HG03108 (cell line): ENCODE data around the gene AHRR.
A peak's percentile ranks its signal among the peaks of the same experiment; 100 is the strongest.

Source experiments
- ATAC-seq: cut with Tn5 transposase; IDR thresholded peaks from one replicate; pipeline ENCODE4 v1.9.1; 2021; ENCODE audit warnings: moderate library complexity; ENCODE audit not compliant: unreplicated experiment

AHRR gene

DNA sequence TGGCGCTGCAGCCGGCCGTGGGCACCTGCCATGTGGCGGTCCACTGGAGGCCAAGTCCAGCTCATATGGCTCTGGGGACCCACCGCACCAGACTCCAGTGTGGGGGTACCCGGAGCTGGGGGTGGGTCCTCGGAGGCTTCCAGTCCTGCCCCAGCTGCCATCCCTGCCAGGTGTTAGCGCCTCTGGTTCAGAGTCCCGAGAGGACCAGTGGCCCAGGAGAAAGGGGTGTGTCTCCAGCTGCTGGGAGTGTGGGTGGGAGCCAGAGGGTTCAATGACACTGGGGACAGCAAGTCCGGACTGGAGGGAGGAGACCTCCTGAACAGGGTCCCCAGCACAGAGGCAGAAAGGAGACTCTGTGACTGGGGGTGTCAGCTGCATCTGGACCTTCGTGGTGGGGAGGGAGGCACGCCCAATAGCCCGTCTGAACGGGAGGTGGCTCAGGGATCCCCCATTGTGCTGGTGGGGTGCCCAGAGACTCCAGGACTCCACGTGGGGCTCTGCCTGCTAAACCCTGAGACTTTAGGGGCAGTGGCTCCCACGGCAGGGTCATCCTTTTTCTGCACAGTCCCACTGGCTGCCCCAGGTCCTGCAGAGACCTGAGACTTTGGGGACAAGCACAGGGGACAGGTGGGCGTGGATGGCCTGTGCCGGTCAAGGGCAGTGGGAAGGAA lies 2.4 kb upstream of the AHRR start:
- ATAC-seq, result no peak

DNA sequence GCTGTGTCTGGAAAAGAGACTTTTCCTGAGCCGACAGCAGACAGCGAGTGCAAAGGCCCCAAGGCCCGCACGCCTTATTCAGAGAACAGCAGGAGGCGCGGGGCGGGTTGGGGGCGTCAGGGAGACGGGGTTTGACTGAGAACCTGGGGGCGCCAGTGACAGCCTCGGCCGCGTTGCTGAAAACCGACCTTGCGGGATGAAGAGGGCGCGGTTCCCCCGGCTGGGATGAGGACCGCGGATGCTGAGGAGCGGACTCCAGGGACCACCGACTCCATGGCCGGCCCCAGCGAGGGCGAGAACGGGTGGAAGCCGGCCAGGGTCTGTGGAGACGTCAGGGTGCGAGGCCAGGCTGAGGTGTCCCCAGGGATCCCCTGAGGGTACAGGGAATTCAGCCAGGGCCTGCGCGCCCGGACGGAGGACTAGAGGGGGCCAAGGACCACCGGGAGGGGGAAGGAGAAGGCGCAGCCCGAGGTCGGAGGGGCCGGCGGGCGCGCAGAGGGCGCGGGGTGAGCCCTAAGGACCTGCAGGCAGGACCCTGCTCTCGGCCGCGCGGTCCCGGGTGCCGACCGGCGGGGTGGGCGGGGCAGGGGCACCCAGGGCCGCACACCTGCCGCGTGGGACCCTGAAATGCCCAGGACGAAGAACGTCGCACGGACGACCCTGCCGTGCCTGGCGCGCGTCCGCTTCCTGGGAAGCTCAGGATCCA lies 837 bp upstream of the AHRR start:
- ATAC-seq, result no peak

DNA sequence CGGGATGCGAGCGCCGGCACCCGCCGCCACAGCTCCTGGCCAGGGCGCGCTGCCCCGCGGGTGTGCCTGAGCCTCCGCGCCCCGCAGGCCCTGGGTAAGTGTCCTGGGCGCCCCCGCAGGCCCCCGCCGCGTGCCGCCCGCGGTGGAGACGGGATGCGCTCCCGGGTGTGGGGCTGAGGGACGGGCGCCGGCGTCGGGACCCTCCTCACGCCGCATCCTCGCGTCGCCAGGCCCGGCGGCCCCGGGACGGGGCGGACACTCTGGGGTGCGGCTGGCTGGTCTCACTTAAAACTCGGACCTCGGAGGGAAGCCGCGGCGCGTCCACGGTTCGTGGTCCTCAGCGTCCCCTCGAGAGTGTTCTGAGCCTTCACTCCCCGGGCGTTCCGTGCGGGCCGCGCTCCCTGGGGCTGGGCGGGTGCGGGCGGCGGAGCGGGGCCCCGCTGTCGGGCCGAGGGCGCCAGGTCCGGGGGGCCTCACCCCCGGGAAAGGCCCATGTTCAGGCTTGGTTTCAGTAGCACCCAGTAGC lies 275 bp downstream of the AHRR start:
- no peak for ATAC-seq

DNA sequence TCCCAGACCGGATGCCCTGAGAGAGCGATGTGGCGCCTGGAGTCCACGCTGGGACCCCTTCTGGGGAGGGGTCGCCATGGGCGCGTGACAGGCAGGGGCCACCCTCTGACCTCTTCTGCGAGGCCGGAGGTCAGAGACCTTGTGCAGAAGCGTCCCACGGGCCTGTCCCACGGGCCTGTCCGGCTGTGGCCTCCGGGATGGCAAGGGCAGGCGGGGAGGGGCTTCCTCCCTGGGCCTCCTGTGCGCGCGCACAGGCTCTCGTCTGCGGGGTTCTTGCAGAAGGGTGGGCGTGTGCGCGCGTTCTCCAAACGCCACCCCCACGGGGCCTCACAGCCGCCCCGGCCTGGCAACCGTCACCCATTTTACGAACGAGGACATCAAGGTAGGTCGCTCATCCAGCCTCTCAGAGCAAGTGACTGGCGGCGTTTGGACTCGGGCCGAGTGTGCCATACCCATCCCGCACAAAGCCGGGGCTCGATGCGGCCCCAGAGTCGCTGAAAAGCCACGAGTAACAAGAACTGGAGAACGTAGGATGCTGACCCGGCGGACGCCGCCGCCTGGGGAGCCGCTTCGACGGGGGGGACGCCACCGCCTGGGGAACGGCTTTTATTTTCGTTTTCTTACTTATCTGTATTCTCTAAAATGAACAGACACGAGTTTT lies 897 bp downstream of the AHRR start:
- peak; percentile 3 for ATAC-seq

DNA sequence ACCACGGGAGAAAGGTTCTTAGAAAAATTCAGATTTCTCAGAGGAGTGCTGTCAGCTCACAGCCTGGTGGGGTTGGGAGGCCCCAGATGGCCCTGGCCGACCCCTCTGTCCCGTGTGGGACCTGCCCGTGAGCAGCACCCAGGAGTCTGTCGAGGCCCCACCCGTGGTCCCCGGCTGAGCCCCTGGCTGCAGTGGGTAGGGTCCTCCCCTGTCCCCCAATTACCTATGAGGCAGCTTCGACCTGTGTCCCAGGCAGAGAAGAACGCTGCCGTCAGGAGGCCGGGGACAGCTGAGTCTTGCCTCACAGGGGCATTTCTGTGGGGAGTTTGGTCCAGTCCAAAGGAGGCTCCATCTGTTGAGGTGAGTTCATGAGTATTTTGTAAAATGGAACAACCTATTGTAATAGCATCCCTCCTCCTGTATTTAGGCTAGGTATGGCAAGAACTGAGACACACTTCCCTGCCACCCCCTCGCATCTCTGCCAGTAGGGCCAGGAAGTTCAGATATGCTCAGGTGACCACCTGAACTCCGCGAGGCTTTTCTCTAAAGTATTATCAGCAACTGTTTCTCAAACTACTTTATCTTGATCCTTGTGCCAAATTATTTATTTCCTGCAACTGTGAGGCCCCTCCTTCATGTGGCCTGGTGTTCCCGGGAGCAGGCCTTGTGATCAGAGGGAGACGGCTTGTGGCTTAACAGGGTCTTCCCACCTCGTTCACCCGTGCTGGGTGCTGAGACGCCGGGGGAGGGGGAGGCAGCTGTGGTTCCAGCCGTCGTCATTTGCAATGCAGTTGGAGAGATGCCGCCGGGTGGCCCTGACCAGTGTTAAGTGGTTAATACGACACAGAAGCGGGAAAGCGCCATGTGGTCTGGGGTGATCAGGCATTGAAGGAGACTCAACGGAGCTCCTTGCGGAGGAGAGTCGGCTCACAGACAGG lies 1.7 kb downstream of the AHRR start:
- ATAC-seq, result no peak

DNA sequence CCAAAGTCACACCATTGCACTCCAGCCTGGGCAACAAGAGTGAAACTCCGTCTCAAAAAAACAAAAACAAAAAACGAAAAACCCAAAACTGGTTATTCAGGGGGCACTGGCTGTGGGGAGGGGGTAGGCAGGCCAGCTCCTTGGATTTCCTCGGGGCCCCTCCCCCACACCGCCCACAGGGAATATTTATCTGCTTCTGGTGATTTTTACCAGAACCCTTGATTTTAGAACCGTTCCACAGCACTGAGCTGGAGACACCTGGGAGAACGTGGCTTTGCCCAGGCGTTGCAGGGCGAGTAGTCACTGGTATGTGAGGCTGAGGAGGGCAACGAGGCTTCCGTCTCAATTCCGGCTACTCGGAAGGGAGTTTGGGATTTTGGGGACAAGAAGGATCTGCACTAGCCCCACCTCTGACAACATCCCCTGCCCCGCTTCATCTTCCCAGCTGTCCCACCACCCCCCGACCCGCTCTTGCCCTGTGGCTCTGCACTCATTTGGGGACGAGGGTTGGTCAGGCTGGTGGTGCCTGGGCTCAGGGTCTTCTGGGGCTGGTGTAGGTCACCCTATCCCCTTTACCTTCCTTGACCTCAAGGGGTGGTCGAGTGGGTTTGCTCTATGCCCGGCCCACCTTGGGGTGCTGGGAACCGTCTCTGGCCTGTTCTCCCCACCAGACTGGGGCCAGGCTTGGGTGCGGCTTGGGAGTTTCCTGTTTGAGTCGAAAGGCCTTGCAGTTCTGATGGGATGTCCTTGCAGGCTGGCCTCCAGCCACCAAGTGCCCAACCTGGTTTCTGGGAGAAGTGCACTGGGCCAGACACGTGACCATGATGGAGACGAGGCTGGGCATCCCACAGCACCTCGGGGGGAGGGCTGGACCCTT lies 3.5 kb downstream of the AHRR start:
- no peak for ATAC-seq

DNA sequence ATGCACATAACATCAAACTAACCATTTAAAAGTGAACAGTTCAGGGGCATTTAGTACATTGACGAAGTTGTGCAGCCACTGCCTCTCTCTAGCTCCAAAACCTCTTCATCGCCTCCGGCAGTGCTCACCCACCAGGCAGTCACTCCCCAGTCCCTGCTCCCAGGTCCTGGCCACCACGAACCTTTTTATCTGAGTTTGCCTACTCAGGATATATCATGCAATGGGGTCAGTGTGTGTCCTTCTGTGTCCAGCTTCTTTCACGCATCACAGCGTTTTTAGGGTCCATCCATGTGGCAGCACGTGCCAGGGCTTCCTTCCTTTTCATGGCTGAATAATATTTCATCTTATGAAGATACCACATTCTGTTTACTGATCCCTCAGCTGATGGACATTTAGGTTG lies 4.6 kb downstream of the AHRR start:
- ATAC-seq, result no peak

DNA sequence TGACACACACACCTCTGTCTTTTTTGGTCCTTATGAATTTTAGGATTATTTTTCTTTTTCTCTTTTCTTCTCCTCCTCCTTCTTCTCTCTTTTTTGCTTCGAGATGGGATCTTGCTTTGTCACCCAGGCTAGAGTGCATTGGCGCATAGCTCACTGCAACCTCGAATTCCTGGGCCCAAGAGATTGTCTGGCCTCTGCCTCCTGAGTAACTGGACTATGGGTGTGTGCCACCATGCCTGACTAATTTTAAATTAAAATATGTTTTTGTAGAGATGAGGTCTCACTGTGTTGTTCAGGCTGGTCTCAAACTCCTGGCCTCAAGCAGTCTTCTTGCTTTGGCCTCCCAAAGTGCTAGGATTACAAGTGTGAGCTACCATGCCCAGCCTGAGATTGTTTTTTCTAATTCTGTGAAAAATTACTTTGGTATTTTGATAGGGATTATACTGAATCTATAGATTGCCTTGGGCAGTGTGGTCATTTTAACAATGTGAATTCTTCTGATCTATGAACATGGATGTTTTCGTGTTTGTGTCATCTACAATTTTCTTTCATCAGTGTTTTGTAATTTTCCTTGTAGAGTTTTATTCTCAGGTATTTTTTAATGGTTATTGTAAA lies 7.7 kb downstream of the AHRR start:
- ATAC-seq, result no peak

DNA sequence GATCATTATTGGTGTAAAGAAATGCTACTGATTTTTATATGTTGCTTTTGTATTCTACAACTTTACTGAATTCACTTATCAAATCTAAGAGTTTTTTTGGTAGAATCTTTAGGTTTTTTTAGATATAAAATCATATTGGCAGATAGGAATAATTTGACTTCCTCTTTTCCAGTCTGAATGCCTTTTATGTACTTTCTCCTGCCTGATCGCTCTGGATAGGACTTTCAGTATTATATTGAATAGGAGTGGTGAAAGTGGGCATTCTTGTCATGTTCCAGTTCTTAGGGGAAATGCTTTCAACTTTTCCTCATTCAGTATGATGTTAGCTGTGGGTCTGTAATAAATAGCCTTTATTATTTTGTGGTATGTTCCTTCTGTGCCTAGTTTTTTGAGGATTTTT lies 8.3 kb downstream of the AHRR start:
- ATAC-seq, result no peak

DNA sequence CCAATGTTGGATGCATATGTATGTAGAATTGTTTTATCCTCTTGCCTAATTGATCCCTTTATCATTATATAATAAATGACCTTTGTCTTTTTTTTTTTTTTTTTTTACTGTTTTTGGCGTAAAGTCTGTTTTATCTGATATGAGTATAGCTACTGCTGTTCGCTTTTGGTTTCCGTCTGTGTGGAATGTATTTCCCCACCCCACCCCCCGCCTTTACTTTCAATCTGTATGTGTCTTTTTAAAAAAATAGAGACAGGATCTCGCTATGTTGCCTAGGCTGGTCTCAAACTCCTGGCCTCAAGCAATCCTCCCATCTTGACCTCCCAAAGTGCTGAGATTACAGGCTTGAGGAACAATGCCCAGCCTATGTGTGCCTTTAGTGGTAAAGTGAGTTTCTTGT lies 11.3 kb downstream of the AHRR start:
- no peak for ATAC-seq

DNA sequence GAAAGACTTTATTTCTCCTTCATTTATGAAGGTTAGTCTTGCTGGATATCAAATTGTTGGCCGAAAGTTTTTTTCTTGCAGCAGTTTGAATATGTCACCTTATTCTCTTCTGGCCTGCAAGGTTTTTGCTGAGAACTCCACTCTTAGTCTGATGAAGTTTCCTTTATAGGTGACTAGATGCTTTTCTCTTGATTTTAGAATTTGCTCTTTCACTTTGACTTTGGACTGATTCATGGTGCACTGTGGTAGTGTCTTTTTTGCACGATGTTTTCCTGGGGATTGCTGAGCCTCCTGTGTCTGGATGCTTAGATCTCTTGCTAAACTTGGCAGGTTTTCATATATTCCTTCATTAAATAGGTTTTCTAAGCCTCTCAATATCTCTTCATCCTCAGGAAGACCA lies 12.4 kb downstream of the AHRR start:
- no peak for ATAC-seq

DNA sequence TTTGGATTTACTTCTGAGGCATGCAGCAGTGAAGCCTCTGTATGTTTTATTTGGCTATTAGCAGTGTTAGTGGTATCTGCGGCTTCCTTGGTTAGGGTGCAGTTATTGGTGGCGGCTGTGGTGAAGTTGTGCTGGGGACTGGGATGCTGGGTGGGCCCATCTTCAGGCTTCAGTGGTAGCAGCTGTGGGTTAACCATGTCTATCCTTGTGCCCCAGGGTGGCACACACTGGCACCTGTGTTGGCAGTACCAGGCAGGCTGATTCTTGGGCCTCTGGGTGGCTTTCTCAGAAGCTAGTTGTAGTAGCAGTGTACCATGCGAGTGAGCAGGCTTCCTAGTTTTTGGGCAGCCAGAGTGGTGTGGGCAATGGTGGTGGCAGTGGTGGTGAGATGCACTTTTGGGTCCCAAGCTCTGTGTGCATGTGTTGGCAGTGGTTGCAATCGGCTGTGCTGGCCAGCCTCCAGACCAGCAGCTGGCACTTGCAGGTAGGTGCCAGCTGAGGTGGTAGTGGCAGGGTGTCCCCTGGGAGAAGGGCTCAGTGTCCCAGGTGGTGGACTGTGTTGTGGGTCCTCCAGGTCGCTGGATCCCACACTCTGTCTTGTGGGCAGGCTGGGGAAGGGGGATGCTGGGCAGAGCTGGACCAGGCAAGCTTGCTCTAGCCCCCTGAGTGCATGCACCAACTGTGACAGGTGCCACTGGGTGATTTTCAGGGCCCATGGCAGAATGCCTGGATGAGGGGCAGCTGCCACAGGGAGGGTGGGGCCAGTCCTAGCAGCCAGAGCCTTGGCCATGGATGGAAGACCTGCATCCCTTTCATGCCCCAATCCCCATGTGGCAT lies 13.6 kb downstream of the AHRR start:
- ATAC-seq, result no peak

DNA sequence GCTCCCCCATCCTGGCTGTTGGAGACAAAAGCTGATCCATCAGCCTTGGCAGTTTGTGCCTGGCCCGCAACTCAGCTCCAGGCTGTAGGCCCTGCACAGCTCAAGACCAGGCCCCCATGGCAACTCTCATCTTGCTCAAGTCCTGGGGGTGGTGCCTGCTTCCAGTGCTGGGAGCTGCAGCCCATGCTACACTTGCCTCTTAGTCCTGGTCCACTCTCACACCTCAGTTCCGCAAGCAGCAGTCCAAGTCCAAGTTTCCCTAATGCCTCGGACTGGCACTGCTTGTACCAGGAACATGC lies 14.2 kb downstream of the AHRR start:
- ATAC-seq, result no peak

DNA sequence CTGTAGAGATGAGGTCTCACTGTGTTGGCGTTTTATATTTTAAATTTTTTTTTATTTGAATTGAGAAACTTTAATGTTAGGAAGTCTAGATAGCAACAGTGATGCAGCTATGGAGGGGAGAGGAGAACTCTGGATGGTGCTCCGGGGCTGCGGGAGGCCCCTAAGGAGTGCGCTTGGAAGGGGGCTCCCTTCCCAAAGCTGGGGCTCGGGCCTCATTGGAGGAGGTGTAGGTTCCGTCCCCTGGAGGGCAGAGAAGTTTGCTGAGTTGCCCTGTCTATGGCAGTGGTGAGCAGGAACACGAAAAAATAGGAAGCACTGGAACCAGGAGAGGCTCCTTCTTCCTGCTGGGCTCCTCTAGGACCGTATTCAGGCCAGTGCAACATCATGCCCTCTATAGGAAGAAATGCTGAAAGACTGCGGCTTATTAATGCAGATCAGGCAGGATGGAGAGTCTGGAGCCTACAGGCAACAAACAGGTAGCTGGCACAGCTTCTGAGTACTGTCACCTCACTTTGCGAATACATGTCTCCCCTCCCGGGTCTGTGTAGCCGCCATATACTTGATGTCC lies 16.1 kb downstream of the AHRR start:
- ATAC-seq, result no peak

DNA sequence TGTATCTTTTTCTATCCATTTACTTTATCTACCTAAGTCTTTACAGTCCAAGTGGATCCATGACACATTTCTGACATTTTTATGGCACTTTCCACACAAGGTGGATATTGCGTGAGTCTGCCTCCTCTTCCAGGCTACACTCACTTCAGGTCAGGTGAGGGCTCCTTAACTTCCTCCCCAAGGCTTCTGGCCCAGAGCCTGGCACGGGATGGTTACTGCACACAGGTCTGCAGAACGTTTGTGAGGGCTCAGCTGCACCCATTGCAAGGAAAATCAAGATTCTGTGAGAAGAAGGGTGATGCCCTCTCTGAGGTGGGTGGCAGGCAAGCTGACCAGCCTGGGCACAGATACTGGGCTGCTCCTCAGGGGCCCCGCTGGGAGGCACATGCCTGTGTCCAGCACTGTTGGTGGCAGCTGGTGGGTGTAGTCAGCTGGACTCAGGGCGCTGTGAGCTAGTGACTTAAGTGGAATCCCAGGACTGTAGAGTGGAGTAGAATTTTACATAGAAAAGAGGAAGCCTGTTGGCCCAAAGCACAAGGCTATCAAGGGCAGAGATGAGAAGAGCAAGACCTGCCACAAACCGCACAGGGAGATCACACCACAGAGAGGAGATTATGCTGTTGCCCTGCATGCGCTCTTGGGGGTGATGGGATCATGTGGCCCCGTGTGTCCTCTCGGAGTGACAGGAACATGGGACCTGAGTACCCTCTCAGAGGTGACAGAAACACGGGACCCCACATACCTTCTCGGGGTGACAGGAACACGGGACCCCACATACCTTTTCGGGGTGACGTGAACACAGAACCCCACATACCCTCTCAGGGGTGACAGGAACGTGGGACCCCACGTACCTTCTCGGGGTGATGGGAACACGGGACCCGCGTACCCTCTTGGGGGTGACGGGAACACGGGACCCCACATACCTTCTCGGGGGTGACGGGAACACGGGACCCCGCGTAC lies 21.3 kb downstream of the AHRR start:
- no peak for ATAC-seq

DNA sequence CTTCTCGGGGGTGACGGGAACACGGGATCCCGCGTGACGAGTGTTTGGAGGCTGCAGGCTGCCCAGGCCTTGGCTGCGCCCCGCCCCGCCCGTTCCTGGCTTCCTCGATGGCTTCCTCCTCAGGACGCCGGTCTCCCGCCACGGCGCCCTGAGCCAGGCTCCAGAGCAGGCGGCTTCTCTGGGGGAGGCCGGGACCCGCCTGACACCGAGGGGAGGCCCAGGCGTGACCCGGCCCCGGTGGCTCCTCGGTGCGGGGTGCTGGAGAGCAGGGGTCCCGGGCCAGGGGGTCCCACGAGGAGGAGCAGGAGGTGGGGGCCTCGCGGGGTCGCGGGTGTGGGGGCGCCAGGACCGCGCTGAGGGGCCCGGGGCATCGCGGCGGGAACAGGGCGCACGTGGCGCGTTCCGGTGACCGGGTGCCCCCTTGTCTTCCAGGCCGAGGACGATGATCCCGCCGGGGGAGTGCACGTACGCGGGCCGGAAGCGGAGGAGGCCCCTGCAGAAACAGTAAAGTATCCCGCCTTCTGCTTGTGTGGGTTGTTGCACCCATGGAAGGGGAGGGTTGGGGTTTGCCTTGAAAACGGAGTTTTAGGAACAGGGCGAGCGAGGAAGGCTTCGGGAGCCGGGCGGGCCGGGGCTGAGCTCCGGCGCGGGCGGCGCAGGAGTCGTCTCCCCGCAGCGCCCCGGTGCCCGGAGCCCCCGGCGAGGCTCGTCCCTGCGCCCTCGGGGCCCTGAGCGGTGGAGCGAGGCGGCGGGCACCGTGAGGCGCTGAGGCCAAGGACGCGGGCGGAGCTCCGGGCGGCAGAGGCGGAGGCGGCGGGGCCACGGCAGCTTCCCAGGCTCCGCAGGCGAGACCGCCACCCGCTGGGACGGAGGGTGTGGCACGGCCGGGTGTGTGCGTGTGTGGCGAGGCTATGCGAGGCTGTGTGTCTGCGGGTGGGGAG lies 22.2 kb downstream of the AHRR start:
- ATAC-seq, result peak; percentile 41
